Measurements from ENCODE around the gene MVP.
"Not testable (repeated sequence)": the region's sequence is repeated elsewhere in the genome, so short reads cannot be mapped to it uniquely, and the experiment has no call there.

MVP gene

GRCh38 chr16:29815793-29816693, 4.2 kb upstream of the MVP start, which contains the start of gene PAGR1:
Gene PAGR1, plus strand, starts transcription at chr16:29816152. Its CDS starts 374 bp downstream, at chr16:29816526.
- peak; percentile 96 for DNase-seq (ENCODE audit: low read depth)

- no peak for DNase-seq (ENCODE audit: low read depth)
Observed at GRCh38 chr16:29816694-29817441, 3.4 kb upstream of the MVP start.

GRCh38 chr16:29818082-29818481, 2.2 kb upstream of the MVP start:
- DNase-seq (ENCODE audit: low read depth), result no peak

GRCh38 chr16:29819506-29819905, 756 bp upstream of the MVP start:
- no peak for DNase-seq (ENCODE audit: low read depth)

- DNase-seq (ENCODE audit: low read depth), result no peak
Observed at GRCh38 chr16:29820730-29821642, 724 bp downstream of the MVP start.

- DNase-seq (ENCODE audit: low read depth), result no peak
Observed at GRCh38 chr16:29821643-29822115, 1.4 kb downstream of the MVP start.

GRCh38 chr16:29824589-29825144, 4.4 kb downstream of the MVP start:
- DNase-seq (ENCODE audit: low read depth), result no peak

- DNase-seq (ENCODE audit: low read depth), result no peak
Observed at GRCh38 chr16:29825145-29826044, 5.1 kb downstream of the MVP start.

GRCh38 chr16:29826342-29826695, 6.1 kb downstream of the MVP start:
- DNase-seq (ENCODE audit: low read depth), result no peak

GRCh38 chr16:29830774-29831173, 10.5 kb downstream of the MVP start:
- DNase-seq (ENCODE audit: low read depth), result no peak

- no peak for DNase-seq (ENCODE audit: low read depth)
Observed at GRCh38 chr16:29831490-29831889, 11.2 kb downstream of the MVP start.

- not testable (repeated sequence) for DNase-seq (ENCODE audit: low read depth)
Observed at GRCh38 chr16:29833219-29833618, 13.0 kb downstream of the MVP start.

- DNase-seq (ENCODE audit: low read depth), result no peak
Observed at GRCh38 chr16:29834079-29834478, 13.8 kb downstream of the MVP start.

- DNase-seq (ENCODE audit: low read depth), result no peak
Observed at GRCh38 chr16:29835926-29836325, 15.7 kb downstream of the MVP start.

GRCh38 chr16:29836623-29837022, 16.4 kb downstream of the MVP start:
- DNase-seq (ENCODE audit: low read depth), result no peak

GRCh38 chr16:29837841-29838240, 17.6 kb downstream of the MVP start:
- DNase-seq (ENCODE audit: low read depth), result no peak

- no peak for DNase-seq (ENCODE audit: low read depth)
Observed at GRCh38 chr16:29839822-29840221, 19.6 kb downstream of the MVP start.

GRCh38 chr16:29840240-29840639, 20.0 kb downstream of the MVP start:
- no peak for DNase-seq (ENCODE audit: low read depth)

GRCh38 chr16:29841631-29842030, 21.4 kb downstream of the MVP start:
- DNase-seq (ENCODE audit: low read depth), result no peak

GRCh38 chr16:29842732-29843346, 22.6 kb downstream of the MVP start:
- no peak for DNase-seq (ENCODE audit: low read depth)
